GM18526 (cell line): ENCODE results near the gene GKN1.

Experiments
- POLR2A ChIP-seq: IDR thresholded peaks from 3 replicates; pipeline ENCODE4 v1.6.1; 2011; ENCODE audit not compliant: insufficient read length; ENCODE audit errors: extremely low read depth

The GKN1 gene

DNA sequence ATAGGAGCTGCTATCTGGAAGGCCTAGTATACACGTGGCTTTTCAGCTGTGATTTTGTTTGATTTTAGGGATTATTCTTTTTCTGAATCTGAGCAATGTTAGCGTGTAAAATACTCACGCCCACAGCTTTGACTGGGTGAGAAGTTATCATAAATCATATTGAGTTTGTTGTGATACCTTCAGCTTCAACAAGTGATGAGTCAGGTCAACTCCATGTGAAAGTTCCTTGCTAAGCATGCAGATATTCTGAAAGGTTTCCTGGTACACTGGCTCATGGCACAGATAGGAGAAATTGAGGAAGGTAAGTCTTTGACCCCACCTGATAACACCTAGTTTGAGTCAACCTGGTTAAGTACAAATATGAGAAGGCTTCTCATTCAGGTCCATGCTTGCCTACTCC lies at the start of gene GKN1:
Gene GKN1, plus strand, starts transcription at position 386 of the 400 bp plus-strand sequence. CDS start 42 bp downstream, outside the sequence.
- TF ChIP-seq POLR2A: no peak

GRCh38 chr2:68925295-68925896 lies 49.0 kb upstream of the GKN1 start:
- no peak for TF ChIP-seq POLR2A

GRCh38 chr2:68926796-68927195 lies 47.6 kb upstream of the GKN1 start:
- no peak for TF ChIP-seq POLR2A

DNA sequence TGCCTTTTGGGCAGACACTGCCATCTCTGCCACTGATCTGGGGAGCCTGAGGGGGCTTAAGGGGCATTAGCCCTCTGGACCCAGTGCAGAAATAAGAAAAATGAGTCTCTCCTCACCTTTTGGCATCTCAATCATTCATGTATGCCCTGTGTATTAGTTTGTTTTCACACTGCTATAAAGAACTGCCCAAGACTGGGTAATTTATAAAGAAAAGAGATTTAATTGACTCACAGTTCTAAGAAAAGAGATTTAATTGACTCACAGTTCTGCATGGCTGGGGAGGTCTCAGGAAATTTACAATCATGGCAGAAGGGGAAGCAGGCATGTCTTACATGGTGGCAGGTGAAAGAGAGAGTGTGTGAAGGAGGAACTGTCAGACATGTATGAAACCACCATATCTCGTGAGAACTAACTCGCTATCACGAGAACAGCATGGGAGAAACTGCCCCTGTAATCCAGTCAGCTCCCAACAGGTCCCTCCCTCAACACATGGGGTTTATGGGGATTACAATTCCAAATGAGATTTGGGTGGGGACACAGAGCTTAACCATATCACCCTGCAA lies 43.2 kb upstream of the GKN1 start:
- TF ChIP-seq POLR2A: no peak

DNA sequence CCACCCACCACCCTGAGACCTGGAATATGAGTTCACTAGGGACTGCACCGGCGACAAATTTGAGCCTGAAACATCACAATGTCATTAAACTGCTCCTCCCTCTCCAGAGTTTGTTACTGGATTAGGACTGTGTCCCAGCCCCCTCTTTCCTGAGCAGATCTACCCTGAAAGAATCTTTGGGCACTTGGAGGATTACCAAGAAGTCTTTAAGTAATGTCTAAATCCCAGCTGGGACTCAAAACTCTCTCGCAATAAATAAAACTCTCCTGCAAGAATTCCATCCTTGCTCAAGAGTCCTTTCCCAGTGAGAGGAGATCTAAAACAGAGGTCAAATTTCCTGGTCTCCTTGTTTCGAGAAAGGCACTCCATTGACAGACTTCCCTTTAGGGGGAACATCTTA lies 42.6 kb upstream of the GKN1 start:
- no peak for TF ChIP-seq POLR2A

DNA sequence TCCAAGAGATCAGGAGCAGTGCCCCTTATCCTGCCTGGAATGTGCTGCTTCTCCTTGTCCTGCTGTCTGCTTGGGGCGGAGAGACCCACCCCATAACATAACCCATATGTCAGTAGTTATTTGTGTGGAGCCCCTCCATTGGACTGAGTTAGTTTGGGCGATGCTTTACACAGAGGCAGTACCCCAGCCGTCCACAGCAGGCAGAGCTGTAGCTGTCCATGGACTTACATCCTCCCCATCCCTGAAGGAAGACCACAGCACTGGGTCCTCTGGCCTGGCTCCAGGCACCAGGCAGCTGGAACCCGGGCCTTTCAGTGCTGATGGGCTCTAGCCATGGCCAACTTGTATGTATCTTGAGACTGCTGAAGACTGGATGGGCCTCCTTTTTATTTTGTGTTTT lies 42.0 kb upstream of the GKN1 start:
- TF ChIP-seq POLR2A: no peak

GRCh38 chr2:68934021-68934420 lies 40.4 kb upstream of the GKN1 start:
- no peak for TF ChIP-seq POLR2A

DNA sequence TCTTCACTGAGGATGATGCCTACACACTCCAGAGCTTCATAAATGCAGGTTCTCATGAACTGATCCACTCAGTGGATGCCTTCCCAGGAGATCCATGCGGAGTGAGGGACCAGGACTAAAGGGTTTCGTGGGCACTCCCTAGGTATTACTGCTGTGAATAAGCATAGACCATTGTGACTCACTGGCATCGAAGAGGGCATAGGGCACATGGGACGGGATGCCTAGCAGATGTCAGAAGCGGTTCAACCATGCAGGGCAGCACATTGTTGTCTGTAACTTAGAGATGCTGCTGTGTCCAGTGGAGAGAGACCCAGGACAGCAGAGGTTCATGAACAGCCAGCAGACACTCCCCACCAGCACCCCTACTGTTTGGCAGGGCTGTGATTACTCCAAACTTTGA lies 39.0 kb upstream of the GKN1 start:
- no peak for TF ChIP-seq POLR2A

DNA sequence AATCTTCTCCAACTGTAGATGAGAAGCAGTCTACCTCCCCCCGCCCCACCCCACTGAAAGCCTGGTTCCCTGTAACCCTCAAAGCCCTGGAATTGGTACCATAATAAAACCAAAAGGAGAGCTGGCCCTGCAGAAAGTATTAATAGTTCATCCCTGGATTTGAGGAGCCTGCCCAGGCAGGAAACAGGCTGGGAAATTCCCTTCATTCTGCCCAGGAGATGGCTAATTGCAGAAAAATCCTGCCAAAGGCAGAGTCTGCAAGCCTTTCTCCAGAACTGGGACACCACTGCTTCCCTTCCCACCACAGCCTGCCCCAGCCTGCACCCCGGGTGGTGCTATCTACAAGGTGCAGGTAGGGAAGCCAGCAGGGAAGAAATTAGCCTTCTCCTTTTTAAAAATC lies 38.0 kb upstream of the GKN1 start:
- no peak for TF ChIP-seq POLR2A

- no peak for TF ChIP-seq POLR2A
Measured at GRCh38 chr2:68936889-68937288, 37.5 kb upstream of the GKN1 start.

DNA sequence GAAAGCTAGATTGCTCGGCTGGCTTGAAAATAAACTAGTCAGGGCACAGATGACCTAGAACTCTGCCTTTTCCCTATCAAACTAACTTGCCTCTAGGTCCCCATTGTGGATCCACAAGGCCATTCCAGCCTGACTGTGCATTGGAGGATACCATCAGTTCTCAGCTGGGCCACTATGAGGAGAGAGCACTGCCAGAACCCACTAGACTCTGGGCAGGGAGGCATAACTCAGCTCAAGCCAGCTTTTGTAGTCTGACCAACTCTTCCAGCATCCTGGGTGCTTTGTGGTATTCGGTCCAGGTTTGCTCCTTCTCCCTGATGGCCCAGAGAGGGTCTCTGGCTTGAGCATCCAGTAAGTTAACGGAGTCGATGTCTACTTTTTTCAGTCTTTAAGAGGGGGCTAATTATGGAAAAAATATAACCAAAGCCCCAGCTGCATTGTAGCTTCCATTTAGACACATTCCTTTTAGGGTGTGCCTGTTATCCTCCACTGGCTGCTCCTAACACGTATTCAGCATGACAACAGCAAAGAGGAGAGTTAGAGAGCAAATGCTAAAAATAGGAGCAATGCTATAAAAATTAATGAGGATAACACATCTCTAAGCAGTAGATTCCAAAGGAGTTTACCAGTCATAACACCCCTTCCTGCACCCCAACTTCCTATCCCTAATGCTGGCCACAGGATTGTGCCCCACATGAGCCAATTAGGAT lies 36.9 kb upstream of the GKN1 start:
- no peak for TF ChIP-seq POLR2A

GRCh38 chr2:68938938-68939337 lies 35.5 kb upstream of the GKN1 start:
- no peak for TF ChIP-seq POLR2A

DNA sequence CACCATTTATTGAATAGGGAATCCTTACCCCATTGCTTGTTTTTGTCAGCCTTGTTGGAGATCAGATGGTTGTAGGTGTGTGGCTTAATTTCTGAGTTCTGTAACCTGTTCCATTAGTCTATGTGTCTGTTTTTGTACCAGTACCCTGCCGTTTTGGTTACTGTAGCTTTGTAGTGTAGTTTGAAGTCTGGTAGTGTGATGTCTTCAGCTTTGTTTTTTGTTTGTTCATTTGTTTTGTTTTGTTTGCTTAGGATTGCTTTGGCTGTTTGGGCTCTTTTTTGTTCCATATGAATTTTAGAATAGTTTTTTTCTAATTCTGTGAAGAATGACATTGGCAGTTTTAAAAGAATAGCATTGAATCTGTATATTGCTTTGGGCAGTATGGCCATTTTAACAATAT lies 34.5 kb upstream of the GKN1 start:
- TF ChIP-seq POLR2A: no peak

DNA sequence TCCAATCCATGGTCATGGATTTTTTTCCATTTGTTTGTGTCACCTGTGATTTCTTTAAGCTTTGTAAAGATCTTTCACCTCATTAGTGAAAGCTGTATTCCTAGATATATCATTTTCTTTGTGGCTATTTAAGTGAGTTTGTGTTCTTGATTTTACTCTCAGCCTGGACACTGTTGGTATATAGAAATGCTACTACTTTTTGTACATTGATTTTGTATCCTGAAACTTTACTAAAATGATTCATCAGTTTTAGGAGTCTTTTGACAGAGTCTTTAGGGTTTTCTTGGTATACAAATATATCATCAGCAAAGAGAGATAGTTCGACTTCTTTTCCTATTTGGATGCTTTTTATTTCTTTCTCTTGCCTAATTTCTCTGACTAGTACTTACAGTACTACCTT lies 34.1 kb upstream of the GKN1 start:
- TF ChIP-seq POLR2A: no peak

DNA sequence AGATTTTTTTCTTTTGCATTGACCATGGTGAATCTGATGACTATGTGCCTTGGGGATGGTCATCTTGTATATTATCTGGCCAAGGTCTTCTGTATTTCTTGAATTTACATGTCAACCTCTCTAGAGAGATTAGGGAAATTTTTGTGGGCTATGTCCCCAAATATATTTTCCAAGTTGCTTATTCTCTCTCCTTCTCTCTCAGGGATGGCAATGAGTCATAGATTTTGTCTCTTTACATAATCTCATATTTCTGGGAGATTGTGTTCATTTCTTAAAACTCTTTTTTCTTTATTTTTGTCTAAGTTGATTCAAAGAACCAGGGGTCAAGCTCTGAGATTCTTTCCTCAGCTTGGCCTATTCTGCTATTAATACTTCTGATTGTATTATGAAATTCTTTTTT lies 31.6 kb upstream of the GKN1 start:
- TF ChIP-seq POLR2A: no peak

GRCh38 chr2:68943581-68944568 lies 30.6 kb upstream of the GKN1 start:
- TF ChIP-seq POLR2A: no peak

- TF ChIP-seq POLR2A: no peak
Measured at GRCh38 chr2:68946117-68946516, 28.3 kb upstream of the GKN1 start.
